ENCODE results near the gene PRMT2. TPM values are rescaled to one million over a fixed set of nuclear protein-coding genes. Genes with fewer than 3 reads are reported as not detected.

PRMT2 gene
- total RNA-seq (100 to 1,000 TPM in 1 of 2 donors, 10 to 100 TPM in 1; 89.1 to 102 TPM), total RNA-seq (88.3 to 174 reads per million in 2 donors)

GRCh38 chr21:46635324-46636180 lies at the start of gene PRMT2:
Gene PRMT2, plus strand, starts transcription at chr21:46635674. Its CDS starts 1,278 bp downstream, at chr21:46636952.
- peak; percentile 98 for DNase-seq
- peaks cover 43% of the 10 kb centered on the region for H3K4me1 Mint-ChIP-seq
- H3K4me3 Mint-ChIP-seq = peak within 1 kb of the TSS; percentile 98
- no peaks in the 10 kb centered on the region for H3K9me3 ChIP-seq (ENCODE audit: control insufficient read depth, low read length, poor library complexity, severe bottlenecking)
- no peaks in the 10 kb centered on the region for H3K27me3 Mint-ChIP-seq
- H3K36me3 Mint-ChIP-seq (ENCODE audit: low read depth) = peaks cover 3% of the 10 kb centered on the region
- peak; percentile 87 for ATAC-seq
- peak within 1 kb of the TSS; percentile 96 for H3K27ac Mint-ChIP-seq

GRCh38 chr21:46594276-46594675 lies 41.2 kb upstream of the PRMT2 start:
- Mint-ChIP-seq H3K36me3 (ENCODE audit: low read depth) (no peaks in the 10 kb centered on the region), H3K4me1 (no peaks in the 10 kb centered on the region), H3K27ac (no peak overlapping the region), H3K27me3 (no peaks in the 10 kb centered on the region), H3K4me3 (no peak overlapping the region)
- no peak for ATAC-seq
- DNase-seq = no peak
- no peaks in the 10 kb centered on the region for H3K9me3 ChIP-seq (ENCODE audit: control insufficient read depth, low read length, poor library complexity, severe bottlenecking)

- no peak for DNase-seq
- Mint-ChIP-seq H3K4me1 (peaks cover 2% of the 10 kb centered on the region), H3K27ac (no peak overlapping the region), H3K36me3 (ENCODE audit: low read depth) (no peaks in the 10 kb centered on the region), H3K4me3 (no peak overlapping the region), H3K27me3 (no peaks in the 10 kb centered on the region)
- no peak for ATAC-seq
- H3K9me3 ChIP-seq (ENCODE audit: control insufficient read depth, low read length, poor library complexity, severe bottlenecking) = no peaks in the 10 kb centered on the region
These were observed 39.3 kb upstream of the PRMT2 start for GRCh38 chr21:46596201-46596600.

GRCh38 chr21:46597031-46597430 lies 38.4 kb upstream of the PRMT2 start:
- Mint-ChIP-seq H3K4me3 (no peak overlapping the region), H3K27ac (no peak overlapping the region), H3K36me3 (ENCODE audit: low read depth) (no peaks in the 10 kb centered on the region), H3K4me1 (peaks cover 2% of the 10 kb centered on the region), H3K27me3 (no peaks in the 10 kb centered on the region)
- ATAC-seq (no peak), DNase-seq (no peak)
- H3K9me3 ChIP-seq (ENCODE audit: control insufficient read depth, low read length, poor library complexity, severe bottlenecking) = no peaks in the 10 kb centered on the region

GRCh38 chr21:46597896-46598343 lies 37.6 kb upstream of the PRMT2 start:
- no peak for DNase-seq
- no peaks in the 10 kb centered on the region for H3K9me3 ChIP-seq (ENCODE audit: control insufficient read depth, low read length, poor library complexity, severe bottlenecking)
- Mint-ChIP-seq H3K36me3 (ENCODE audit: low read depth) (no peaks in the 10 kb centered on the region), H3K27me3 (no peaks in the 10 kb centered on the region), H3K4me3 (no peak overlapping the region), H3K27ac (no peak overlapping the region), H3K4me1 (peaks cover 4% of the 10 kb centered on the region)
- no peak for ATAC-seq

GRCh38 chr21:46598581-46599572 lies 36.6 kb upstream of the PRMT2 start:
- H3K9me3 ChIP-seq (ENCODE audit: control insufficient read depth, low read length, poor library complexity, severe bottlenecking) = no peaks in the 10 kb centered on the region
- peaks cover 4% of the 10 kb centered on the region for H3K4me1 Mint-ChIP-seq
- DNase-seq (no peak), ATAC-seq (no peak)
- H3K27me3 Mint-ChIP-seq = no peaks in the 10 kb centered on the region
- H3K4me3 Mint-ChIP-seq = no peak overlapping the region
- no peak overlapping the region for H3K27ac Mint-ChIP-seq
- H3K36me3 Mint-ChIP-seq (ENCODE audit: low read depth) = no peaks in the 10 kb centered on the region

GRCh38 chr21:46600305-46600704 lies 35.2 kb upstream of the PRMT2 start:
- H3K27ac Mint-ChIP-seq = no peak overlapping the region
- no peaks in the 10 kb centered on the region for H3K9me3 ChIP-seq (ENCODE audit: control insufficient read depth, low read length, poor library complexity, severe bottlenecking)
- ATAC-seq (no peak), DNase-seq (no peak)
- peaks cover 9% of the 10 kb centered on the region for H3K4me1 Mint-ChIP-seq
- no peak overlapping the region for H3K4me3 Mint-ChIP-seq
- no peaks in the 10 kb centered on the region for H3K36me3 Mint-ChIP-seq (ENCODE audit: low read depth)
- no peaks in the 10 kb centered on the region for H3K27me3 Mint-ChIP-seq

GRCh38 chr21:46600978-46601377 lies 34.5 kb upstream of the PRMT2 start:
- no peak overlapping the region for H3K4me3 Mint-ChIP-seq
- H3K36me3 Mint-ChIP-seq (ENCODE audit: low read depth) = no peaks in the 10 kb centered on the region
- peaks cover 13% of the 10 kb centered on the region for H3K4me1 Mint-ChIP-seq
- DNase-seq (no peak), ATAC-seq (no peak)
- H3K27me3 Mint-ChIP-seq = no peaks in the 10 kb centered on the region
- no peaks in the 10 kb centered on the region for H3K9me3 ChIP-seq (ENCODE audit: control insufficient read depth, low read length, poor library complexity, severe bottlenecking)
- H3K27ac Mint-ChIP-seq = no peak overlapping the region

- Mint-ChIP-seq H3K27me3 (no peaks in the 10 kb centered on the region), H3K27ac (no peak overlapping the region), H3K4me3 (no peak overlapping the region), H3K4me1 (peaks cover 23% of the 10 kb centered on the region), H3K36me3 (ENCODE audit: low read depth) (no peaks in the 10 kb centered on the region)
- ATAC-seq = no peak
- DNase-seq = no peak
- no peaks in the 10 kb centered on the region for H3K9me3 ChIP-seq (ENCODE audit: control insufficient read depth, low read length, poor library complexity, severe bottlenecking)
These were observed 32.2 kb upstream of the PRMT2 start for GRCh38 chr21:46603228-46603627.

- Mint-ChIP-seq H3K36me3 (ENCODE audit: low read depth) (no peaks in the 10 kb centered on the region), H3K27me3 (no peaks in the 10 kb centered on the region), H3K27ac (no peak overlapping the region), H3K4me1 (peaks cover 23% of the 10 kb centered on the region), H3K4me3 (peak overlapping the region; percentile 57)
- no peak for ATAC-seq
- no peaks in the 10 kb centered on the region for H3K9me3 ChIP-seq (ENCODE audit: control insufficient read depth, low read length, poor library complexity, severe bottlenecking)
- no peak for DNase-seq
These were observed 31.0 kb upstream of the PRMT2 start for GRCh38 chr21:46604329-46604974.

GRCh38 chr21:46604975-46605766 lies 30.3 kb upstream of the PRMT2 start, which contains the start of gene S100B:
Gene S100B, minus strand, starts transcription at chr21:46605082. Its CDS starts 2,667 bp downstream, at chr21:46602415.
- Mint-ChIP-seq H3K36me3 (ENCODE audit: low read depth) (no peaks in the 10 kb centered on the region), H3K27ac (peak within 1 kb of the TSS; percentile 76), H3K4me3 (peak within 1 kb of the TSS; percentile 72), H3K4me1 (peaks cover 21% of the 10 kb centered on the region), H3K27me3 (no peaks in the 10 kb centered on the region)
- ATAC-seq = no peak
- DNase-seq = no peak
- no peaks in the 10 kb centered on the region for H3K9me3 ChIP-seq (ENCODE audit: control insufficient read depth, low read length, poor library complexity, severe bottlenecking)

GRCh38 chr21:46605767-46606426 lies 29.6 kb upstream of the PRMT2 start:
- ATAC-seq (peak; percentile 99), DNase-seq (no peak)
- Mint-ChIP-seq H3K4me1 (peaks cover 21% of the 10 kb centered on the region), H3K4me3 (peak overlapping the region; percentile 72), H3K27me3 (no peaks in the 10 kb centered on the region), H3K27ac (peak overlapping the region; percentile 76), H3K36me3 (ENCODE audit: low read depth) (peaks cover 1% of the 10 kb centered on the region)
- H3K9me3 ChIP-seq (ENCODE audit: control insufficient read depth, low read length, poor library complexity, severe bottlenecking) = no peaks in the 10 kb centered on the region
